Measurements from ENCODE around the gene NGF.

DNA sequence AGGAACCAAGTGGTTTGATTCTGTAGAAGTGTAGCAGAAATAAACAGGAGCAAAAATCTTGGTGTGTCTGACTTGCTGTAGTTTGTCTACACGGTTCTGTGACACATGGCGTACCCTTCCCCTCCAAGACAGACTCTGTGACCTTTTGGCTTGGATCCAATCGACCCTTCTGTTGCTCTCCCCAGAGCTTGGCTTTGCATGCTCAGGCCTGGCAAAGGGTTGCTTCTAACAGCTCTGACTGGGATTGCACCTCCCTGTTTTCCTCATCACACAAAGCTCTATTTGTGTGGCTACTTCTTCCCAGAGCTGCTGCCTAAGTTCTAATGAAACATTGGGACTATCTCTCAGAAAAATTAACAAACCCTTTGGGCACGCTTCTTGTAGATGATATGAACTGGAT lies 24.0 kb downstream of the NGF start:
- no peak for TF ChIP-seq POLR2AphosphoS5 (IDR thresholded peaks at IDR 0.05)
- TF ChIP-seq, protein P1, sequence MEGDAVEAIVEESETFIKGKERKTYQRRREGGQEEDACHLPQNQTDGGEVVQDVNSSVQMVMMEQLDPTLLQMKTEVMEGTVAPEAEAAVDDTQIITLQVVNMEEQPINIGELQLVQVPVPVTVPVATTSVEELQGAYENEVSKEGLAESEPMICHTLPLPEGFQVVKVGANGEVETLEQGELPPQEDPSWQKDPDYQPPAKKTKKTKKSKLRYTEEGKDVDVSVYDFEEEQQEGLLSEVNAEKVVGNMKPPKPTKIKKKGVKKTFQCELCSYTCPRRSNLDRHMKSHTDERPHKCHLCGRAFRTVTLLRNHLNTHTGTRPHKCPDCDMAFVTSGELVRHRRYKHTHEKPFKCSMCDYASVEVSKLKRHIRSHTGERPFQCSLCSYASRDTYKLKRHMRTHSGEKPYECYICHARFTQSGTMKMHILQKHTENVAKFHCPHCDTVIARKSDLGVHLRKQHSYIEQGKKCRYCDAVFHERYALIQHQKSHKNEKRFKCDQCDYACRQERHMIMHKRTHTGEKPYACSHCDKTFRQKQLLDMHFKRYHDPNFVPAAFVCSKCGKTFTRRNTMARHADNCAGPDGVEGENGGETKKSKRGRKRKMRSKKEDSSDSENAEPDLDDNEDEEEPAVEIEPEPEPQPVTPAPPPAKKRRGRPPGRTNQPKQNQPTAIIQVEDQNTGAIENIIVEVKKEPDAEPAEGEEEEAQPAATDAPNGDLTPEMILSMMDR (IDR thresholded peaks at IDR 0.05): no peak

All from prostate gland (tissue), 2 donors.